ENCODE measurements around the gene MAPRE2. TPM values are rescaled to one million over a fixed set of nuclear protein-coding genes. Genes with fewer than 3 reads are reported as not detected.

Gene MAPRE2
- polyA plus RNA-seq, 1 donor from 2014 or later = 58.9 TPM

GRCh38 chr18:35024965-35025364 is 16.2 kb upstream of the MAPRE2 start:
- H3K9me2 ChIP-seq (ENCODE audit: insufficient read depth, low read length) = no peaks in the 10 kb centered on the region
- H3K4me2 ChIP-seq (ENCODE audit: low read length) = no peak overlapping the region
- H3K36me3 ChIP-seq (ENCODE audit: insufficient read depth, low read length) = no peaks in the 10 kb centered on the region
- no peaks in the 10 kb centered on the region for H3K79me2 ChIP-seq (replicated peaks; ENCODE audit: insufficient read depth, low read length)
- no peak overlapping the region for H2AFZ ChIP-seq (ENCODE audit: low read depth, low read length)
- no peak for TF ChIP-seq RAD21 (conservative IDR thresholded peaks at IDR 0.05)
- no peak for TF ChIP-seq CTCF (IDR thresholded peaks at IDR 0.05; ENCODE audit: poor library complexity, severe bottlenecking)
- no peak for TF ChIP-seq SMC3 (conservative IDR thresholded peaks at IDR 0.05; ENCODE audit: poor library complexity)
- TF ChIP-seq EZH2 (IDR thresholded peaks at IDR 0.05; ENCODE audit: borderline replicate concordance, insufficient read depth, low read length, poor library complexity, severe bottlenecking) = no peak
- TF ChIP-seq EP300 (conservative IDR thresholded peaks at IDR 0.05; ENCODE audit: poor library complexity, severe bottlenecking) = no peak
- TF ChIP-seq REST (IDR thresholded peaks at IDR 0.05; ENCODE audit: borderline replicate concordance) = no peak
- H3K27ac ChIP-seq (ENCODE audit: low read length) = no peak overlapping the region
- H3K9ac ChIP-seq (ENCODE audit: low read length) = no peak overlapping the region
- H3K27me3 ChIP-seq (ENCODE audit: insufficient read depth, low read depth, low read length) = no peaks in the 10 kb centered on the region
- H3K4me3 ChIP-seq (ENCODE audit: low read length) = no peak overlapping the region
- no peaks in the 10 kb centered on the region for H3K9me3 ChIP-seq (ENCODE audit: low read length)
- H3F3A ChIP-seq (ENCODE audit: insufficient read depth, low read length, poor library complexity, severe bottlenecking) = no peaks in the 10 kb centered on the region
- no peaks in the 10 kb centered on the region for H4K20me1 ChIP-seq (ENCODE audit: insufficient read depth)

- H3F3A ChIP-seq (ENCODE audit: insufficient read depth, low read length, poor library complexity, severe bottlenecking) = no peaks in the 10 kb centered on the region
- no peaks in the 10 kb centered on the region for H3K79me2 ChIP-seq (replicated peaks; ENCODE audit: insufficient read depth, low read length)
- H3K4me3 ChIP-seq (ENCODE audit: low read length) = no peak overlapping the region
- H3K27me3 ChIP-seq (ENCODE audit: insufficient read depth, low read depth, low read length) = no peaks in the 10 kb centered on the region
- TF ChIP-seq EZH2 (IDR thresholded peaks at IDR 0.05; ENCODE audit: borderline replicate concordance, insufficient read depth, low read length, poor library complexity, severe bottlenecking) (no peak), EP300 (conservative IDR thresholded peaks at IDR 0.05; ENCODE audit: poor library complexity, severe bottlenecking) (no peak), REST (IDR thresholded peaks at IDR 0.05; ENCODE audit: borderline replicate concordance) (no peak), TAF1 (IDR thresholded peaks at IDR 0.05; ENCODE audit: low read depth) (no peak), POLR2AphosphoS5 (IDR thresholded peaks at IDR 0.05) (no peak), MXI1 (conservative IDR thresholded peaks at IDR 0.05; ENCODE audit: poor library complexity, severe bottlenecking) (no peak), SMC3 (conservative IDR thresholded peaks at IDR 0.05; ENCODE audit: poor library complexity) (no peak), CTCF (IDR thresholded peaks at IDR 0.05; ENCODE audit: poor library complexity, severe bottlenecking) (no peak), RAD21 (conservative IDR thresholded peaks at IDR 0.05) (no peak)
- no peaks in the 10 kb centered on the region for H3K9me3 ChIP-seq (ENCODE audit: low read length)
- H3K9me2 ChIP-seq (ENCODE audit: insufficient read depth, low read length) = no peaks in the 10 kb centered on the region
- H3K27ac ChIP-seq (ENCODE audit: low read length) = no peak overlapping the region
- H4K20me1 ChIP-seq (ENCODE audit: insufficient read depth) = no peaks in the 10 kb centered on the region
- H2AFZ ChIP-seq (ENCODE audit: low read depth, low read length) = no peak overlapping the region
- H3K4me2 ChIP-seq (ENCODE audit: low read length) = no peak overlapping the region
- no peaks in the 10 kb centered on the region for H3K36me3 ChIP-seq (ENCODE audit: insufficient read depth, low read length)
- no peak overlapping the region for H3K9ac ChIP-seq (ENCODE audit: low read length)
Measured at GRCh38 chr18:35026407-35027061, 14.7 kb upstream of the MAPRE2 start.
